ENCODE measurements around the gene SLC25A12.
A peak's percentile ranks its signal among the peaks of the same experiment; 100 is the strongest.
"Not testable (repeated sequence)": the region's sequence is repeated elsewhere in the genome, so short reads cannot be mapped to it uniquely, and the experiment has no call there.

The SLC25A12 gene

GRCh38 chr2:171789956-171790355, 104.1 kb downstream of the SLC25A12 start:
- no peak for DNase-seq (ENCODE audit: low spot score)

- no peak for DNase-seq (ENCODE audit: low spot score)
Observed at GRCh38 chr2:171788316-171788993, 105.6 kb downstream of the SLC25A12 start.

DNA sequence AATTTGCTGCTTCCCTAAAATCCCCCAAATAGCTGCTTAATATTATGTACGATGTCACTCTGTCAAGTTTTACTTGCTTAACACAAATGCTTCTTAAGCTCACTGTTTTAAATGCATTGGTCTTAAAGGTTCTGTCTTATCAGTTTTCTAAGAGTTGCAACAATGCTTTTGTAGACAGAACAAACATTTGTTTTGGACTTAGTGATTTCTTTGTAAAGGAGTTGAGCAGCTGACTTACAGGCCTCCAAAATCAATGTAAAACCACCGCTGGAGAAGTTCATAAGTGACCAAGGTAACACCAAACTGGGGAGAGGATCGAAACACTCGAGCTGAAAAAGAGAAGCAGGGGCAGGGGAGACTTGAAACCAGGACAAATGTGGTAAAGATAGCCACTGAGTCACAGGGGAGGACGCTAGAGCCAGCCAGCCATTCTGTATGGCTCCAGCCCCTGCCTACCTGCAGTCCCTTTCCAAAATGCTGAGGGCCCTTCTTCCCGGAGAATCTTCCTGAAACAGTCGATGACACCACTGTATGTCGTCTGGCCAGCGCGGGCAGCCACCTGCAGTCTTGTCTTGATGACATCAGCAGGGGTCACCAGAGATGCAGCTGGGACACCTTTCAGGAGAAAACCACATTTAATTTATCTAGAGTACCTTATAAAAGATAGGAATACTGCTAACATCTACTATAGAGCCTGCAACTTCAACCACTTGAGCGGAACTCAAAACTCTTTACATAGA, 106.5 kb downstream of the SLC25A12 start:
- no peak for DNase-seq (ENCODE audit: low spot score)

DNA sequence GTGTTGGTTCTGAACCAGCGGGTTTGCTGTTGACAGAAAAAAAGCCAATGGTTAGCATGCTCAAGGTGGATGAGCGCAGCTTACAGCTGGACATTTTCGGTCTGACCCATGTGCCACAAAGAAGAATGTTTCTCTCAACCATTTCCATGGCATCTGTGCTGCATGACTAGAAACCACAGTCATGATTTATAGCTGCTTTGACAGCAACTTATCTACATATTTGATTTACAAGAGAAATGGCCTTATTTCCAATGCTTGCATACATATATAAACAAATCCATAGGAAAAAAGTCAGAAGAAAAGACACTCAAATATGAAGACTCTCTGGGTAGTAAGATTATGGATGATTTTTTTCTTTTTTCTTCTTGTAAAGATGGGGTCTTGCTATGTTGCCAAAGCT, 108.6 kb downstream of the SLC25A12 start:
- DNase-seq (ENCODE audit: low spot score): no peak

DNA sequence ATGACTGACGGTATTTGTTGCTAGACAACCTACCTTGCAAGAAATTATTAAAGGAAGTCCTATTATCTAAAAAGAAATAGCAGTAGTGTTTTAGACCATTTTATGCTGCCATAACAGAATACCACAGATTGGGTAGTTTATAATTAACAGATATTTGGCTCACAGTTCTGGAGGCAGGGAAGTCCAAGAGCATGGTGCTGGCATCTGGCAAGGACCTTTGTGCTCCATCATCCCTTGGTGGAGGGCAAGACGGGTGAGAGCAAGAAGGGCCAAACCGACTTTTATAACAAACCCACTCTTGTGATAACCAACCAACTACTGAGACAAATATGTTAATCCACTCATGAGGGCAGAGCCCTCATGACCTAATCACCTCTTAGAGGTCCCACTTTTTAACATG, 115.5 kb downstream of the SLC25A12 start:
- DNase-seq (ENCODE audit: low spot score): no peak

GRCh38 chr2:171774581-171774980, 119.5 kb downstream of the SLC25A12 start:
- DNase-seq (ENCODE audit: low spot score): not testable (repeated sequence)

DNA sequence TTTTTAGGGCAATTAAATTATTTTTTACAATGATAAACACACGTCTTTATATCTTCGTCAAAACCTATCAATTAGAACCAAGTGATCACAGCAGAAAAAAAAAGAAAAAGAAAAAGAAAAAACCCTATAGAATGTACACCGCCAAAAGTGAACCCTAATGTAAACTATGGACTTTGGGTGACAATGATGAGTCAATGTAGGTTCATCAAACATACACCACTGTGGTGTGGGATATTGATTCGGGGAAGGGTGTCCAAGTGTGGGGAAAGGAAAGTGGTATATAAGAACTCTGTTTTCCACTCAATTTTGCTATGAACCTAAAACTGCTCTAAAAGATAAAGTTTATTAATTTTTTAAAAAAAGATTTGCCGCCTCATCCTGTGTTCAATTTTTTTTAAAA, 121.7 kb downstream of the SLC25A12 start:
- no peak for DNase-seq (ENCODE audit: low spot score)

DNA sequence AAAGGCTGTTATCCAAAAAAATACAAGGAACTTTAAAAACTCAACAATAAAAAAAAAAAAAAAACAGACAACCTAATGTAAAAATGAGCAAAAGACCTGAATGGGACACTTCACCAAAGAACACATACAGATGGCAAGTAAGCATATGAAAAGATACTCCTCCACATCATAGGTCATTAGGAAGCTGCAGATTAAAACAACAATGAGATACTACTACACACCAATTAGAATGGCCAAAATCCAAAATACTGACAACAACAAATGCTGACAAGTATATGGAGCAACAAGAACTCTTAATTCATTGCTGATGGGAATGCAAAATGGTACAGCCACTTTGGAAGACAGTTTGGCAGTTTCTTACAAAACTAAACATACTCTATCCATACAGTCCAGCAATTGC, 122.6 kb downstream of the SLC25A12 start:
- DNase-seq (ENCODE audit: low spot score): no peak

GRCh38 chr2:171763602-171764001, 130.4 kb downstream of the SLC25A12 start:
- DNase-seq (ENCODE audit: low spot score): peak; percentile 24

DNA sequence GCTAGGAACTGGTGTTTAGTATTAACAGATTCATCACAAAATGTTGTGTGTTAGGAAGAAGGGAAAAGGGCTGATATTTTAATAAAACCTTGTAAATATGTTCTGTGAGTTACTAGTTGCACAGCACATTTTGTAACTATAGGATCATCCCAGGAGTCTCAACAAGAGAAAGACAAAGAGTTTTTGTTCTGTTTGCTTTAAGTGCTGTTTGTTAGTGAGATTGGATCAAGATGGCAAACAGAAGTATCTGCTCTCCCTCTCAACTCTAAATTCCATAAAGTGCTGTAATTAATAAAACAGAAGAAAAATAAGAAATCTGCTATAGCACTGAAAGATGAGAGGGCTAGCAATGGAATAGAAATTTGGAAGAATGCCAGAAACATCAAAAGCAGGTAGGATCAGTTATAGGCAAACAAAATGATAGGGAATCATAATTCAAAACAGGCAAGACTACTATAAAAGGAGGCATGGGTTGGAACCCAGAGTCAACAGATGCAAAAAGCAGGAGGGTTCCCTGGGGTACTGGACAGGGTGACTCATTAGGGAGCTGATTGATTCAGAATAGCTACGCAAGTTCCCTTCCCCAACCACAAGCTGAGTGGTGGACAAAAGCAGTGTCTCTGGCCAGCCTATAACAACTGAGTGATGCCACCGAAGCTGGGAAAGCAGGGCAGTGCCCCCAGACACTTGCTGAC, 131.0 kb downstream of the SLC25A12 start:
- DNase-seq (ENCODE audit: low spot score): peak; percentile 22

- not testable (repeated sequence) for DNase-seq (ENCODE audit: low spot score)
Observed at GRCh38 chr2:171761176-171761575, 132.9 kb downstream of the SLC25A12 start.

GRCh38 chr2:171758762-171759161, 135.3 kb downstream of the SLC25A12 start:
- not testable (repeated sequence) for DNase-seq (ENCODE audit: low spot score)

GRCh38 chr2:171754254-171754939, 139.6 kb downstream of the SLC25A12 start:
- no peak for DNase-seq (ENCODE audit: low spot score)

DNA sequence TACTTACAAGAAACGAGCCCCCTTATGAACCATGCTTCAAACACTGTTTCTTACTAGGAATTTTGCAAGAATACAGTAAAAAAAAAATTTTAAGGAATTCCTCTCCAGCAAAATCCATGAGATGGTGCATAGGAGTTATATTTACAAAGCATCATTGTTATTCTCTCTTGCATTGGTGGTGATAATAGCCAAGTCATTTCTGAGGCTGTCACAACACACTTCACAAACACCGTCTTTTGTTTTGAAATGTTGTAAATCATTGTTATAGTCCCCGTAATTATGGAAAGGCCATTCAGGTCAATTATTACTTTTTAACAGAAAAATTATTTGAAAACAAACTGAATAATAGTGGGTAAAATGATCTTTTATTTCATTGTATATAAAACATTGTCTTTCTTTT, 146.7 kb downstream of the SLC25A12 start:
- DNase-seq (ENCODE audit: low spot score): no peak

DNA sequence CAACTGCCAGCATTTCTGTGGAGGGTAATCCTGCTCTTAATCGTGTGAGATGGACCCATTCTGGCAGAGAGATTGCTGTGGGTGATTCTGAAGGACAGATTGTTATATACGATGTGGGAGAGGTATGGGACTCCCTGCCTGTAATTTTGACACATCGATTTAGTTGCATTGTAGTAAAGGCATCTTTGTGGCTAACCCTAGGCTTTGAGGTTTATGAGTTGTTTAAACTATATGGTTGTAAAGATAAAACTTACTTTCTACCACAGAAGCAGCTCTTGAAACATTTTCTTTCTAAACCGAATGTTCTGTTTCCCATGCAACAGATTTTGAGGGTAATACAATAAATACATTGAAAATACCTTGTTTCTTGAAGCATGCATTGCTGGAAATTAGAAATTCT, 148.2 kb downstream of the SLC25A12 start:
- DNase-seq (ENCODE audit: low spot score): no peak

- no peak for DNase-seq (ENCODE audit: low spot score)
Observed at GRCh38 chr2:171745141-171745540, 148.9 kb downstream of the SLC25A12 start.

DNA sequence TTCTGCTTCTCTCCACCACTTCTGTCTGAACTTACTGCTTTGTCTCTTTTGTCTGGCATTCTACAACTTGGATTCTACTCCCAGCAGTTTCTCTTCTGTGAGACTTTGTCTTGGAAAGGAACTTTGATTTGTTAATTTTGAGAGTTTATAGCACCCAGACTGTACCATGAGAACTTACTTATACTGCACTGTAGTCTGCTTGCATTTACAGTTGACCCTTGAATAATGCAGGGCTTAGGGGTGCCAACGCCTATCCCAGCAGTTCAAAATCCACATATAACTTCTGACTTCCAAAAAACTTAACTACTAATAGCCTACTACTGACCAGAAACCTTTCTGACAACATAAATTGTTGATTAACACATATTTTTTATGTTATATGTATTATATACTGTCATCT, 151.3 kb downstream of the SLC25A12 start:
- no peak for DNase-seq (ENCODE audit: low spot score)

DNA sequence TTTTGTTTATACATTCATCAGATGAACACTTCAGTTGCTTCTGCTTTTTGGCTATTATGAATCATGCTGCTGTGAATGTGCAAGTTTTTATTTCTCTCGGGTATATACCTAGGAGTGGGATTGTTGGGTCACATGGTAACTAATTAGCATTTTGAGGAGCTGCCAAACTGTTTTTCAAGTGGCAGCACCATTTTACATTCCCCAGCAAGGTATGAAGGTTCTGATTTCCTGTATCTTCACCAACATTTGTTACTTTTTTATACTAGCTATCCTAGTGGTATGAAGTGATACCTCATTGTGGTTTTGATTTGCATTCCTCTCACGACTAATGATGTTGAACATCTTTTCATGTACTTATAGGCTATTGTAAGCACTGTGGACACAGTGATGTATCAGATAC, 152.9 kb downstream of the SLC25A12 start:
- DNase-seq (ENCODE audit: low spot score): no peak

- DNase-seq (ENCODE audit: low spot score): no peak
Observed at GRCh38 chr2:171735991-171736710, 157.9 kb downstream of the SLC25A12 start.
